H1 (cell line): Measurements from ENCODE around the gene HIPK2. TPM values are rescaled to one million over a fixed set of nuclear protein-coding genes. Genes with fewer than 3 reads are reported as not detected.

Experiments
- CTCF ChIA-PET: fragments of 300-600 bp; sonication (Branson Sonifier 250); formaldehyde crosslinking; loops from one replicate; lab custom pipeline; 2021; ENCODE audit not compliant: partially characterized antibody; lab: Charles Lee
- POLR2A ChIA-PET: fragments of 300-600 bp; sonication (Branson Sonifier 250); formaldehyde crosslinking; loops from one replicate; lab custom pipeline; 2021; ENCODE audit warnings: inconsistent platforms; ENCODE audit not compliant: partially characterized antibody; lab: Charles Lee
- DNase-seq, 2 experiments: peaks; one replicate each; pipeline versions ENCODE4 v3.0.0 to v3.0.0-alpha.2; 2010 to 2022; ENCODE audit warnings: low spot score in 2 of 2, low read depth in 1 of 2, mixed read lengths in 1 of 2
- FAIRE-seq: peaks from 2 replicates; lab custom pipeline; 2011; peaks lifted over from hg19 to GRCh38; lab: Jason Lieb, UNC
- H2AFZ ChIP-seq: 2 replicates; pipeline ENCODE4 v1.8.1; 2012; ENCODE audit warnings: low read length, inconsistent platforms
- H2AK5ac ChIP-seq: 2 replicates; pipeline ENCODE4 v1.6.1; 2013; ENCODE audit warnings: low read depth, low read length
- H2BK120ac ChIP-seq: replicated peaks from 2 replicates; pipeline ENCODE3; 2013; ENCODE audit warnings: low read depth, low read length, inconsistent platforms
- H2BK12ac ChIP-seq: 2 replicates; pipeline ENCODE4 v1.6.1; 2013; ENCODE audit warnings: low read depth, low read length
- H2BK15ac ChIP-seq: 2 replicates; pipeline ENCODE4 v1.6.1; 2013; ENCODE audit warnings: low read length
- H2BK20ac ChIP-seq: 2 replicates; pipeline ENCODE4 v1.6.1; 2013; ENCODE audit warnings: low read length
- H2BK5ac ChIP-seq: 2 replicates; pipeline ENCODE4 v1.6.1; 2013; ENCODE audit warnings: low read depth, low read length
- H3K14ac ChIP-seq: 2 replicates; pipeline ENCODE4 v1.6.1; 2013; ENCODE audit warnings: inconsistent platforms; ENCODE audit not compliant: insufficient read length
- H3K18ac ChIP-seq: 2 replicates; pipeline ENCODE4 v1.6.1; 2013; ENCODE audit warnings: low read length; ENCODE audit errors: extremely low read depth
- H3K23ac ChIP-seq: 2 replicates; pipeline ENCODE4 v1.6.1; 2013; ENCODE audit warnings: inconsistent platforms; ENCODE audit not compliant: insufficient read length
- H3K23me2 ChIP-seq: 2 replicates; pipeline ENCODE4 v1.6.1; 2013; ENCODE audit warnings: low read depth, low read length
- H3K27ac ChIP-seq: 2 replicates; pipeline ENCODE4 v1.6.1; 2011; ENCODE audit warnings: low read depth, low read length, inconsistent platforms
- H3K27me3 ChIP-seq, 4 experiments: replicated peaks in 1 of 4; 1 replicate in 1 of 4; 2 replicates in 3 of 4; pipeline versions ENCODE4 v1.6.1 to v1.8.1; 2011 to 2013; ENCODE audit warnings: low read length in 3 of 4, mild to moderate bottlenecking in 3 of 4, inconsistent platforms in 2 of 4, mixed read lengths in 2 of 4, moderate library complexity in 1 of 4; ENCODE audit not compliant: control insufficient read depth in 3 of 4, insufficient read depth in 3 of 4; ENCODE audit errors: extremely low read depth in 1 of 4
- H3K36me3 ChIP-seq, 4 experiments: 2 replicates each; pipeline versions ENCODE4 v1.6.1 to v1.8.1; 2011 to 2013; ENCODE audit warnings: mild to moderate bottlenecking in 4 of 4, low read length in 3 of 4, moderate library complexity in 2 of 4, control low read depth in 1 of 4, inconsistent platforms in 1 of 4; ENCODE audit not compliant: insufficient read depth in 4 of 4, control insufficient read depth in 2 of 4
- H3K4ac ChIP-seq: replicated peaks from 2 replicates; pipeline ENCODE3; 2013; ENCODE audit warnings: low read length, low read depth, mixed read lengths, inconsistent platforms; ENCODE audit not compliant: insufficient read length
- H3K4me1 ChIP-seq, 4 experiments: replicated peaks in 1 of 4; 1 replicate in 1 of 4; 2 replicates in 3 of 4; pipeline versions ENCODE4 v1.6.1 to v1.8.1; 2011 to 2013; ENCODE audit warnings: low read length in 3 of 4, inconsistent platforms in 2 of 4, mixed read lengths in 1 of 4; ENCODE audit not compliant: insufficient read depth in 4 of 4, control insufficient read depth in 3 of 4
- H3K4me2 ChIP-seq, 2 experiments: 2 replicates each; pipeline versions ENCODE4 v1.6.1 to v1.8.1; 2011 to 2013; ENCODE audit warnings: low read depth in 2 of 2, low read length in 2 of 2, control low read depth in 1 of 2, inconsistent platforms in 1 of 2, mild to moderate bottlenecking in 1 of 2; ENCODE audit not compliant: insufficient read depth in 1 of 2
- H3K4me3 ChIP-seq, 4 experiments: fragments of 200-600, 300-600 bp in 1 of 4; sonication (generic), shearing (Covaris generic), sonication (Bioruptor Twin) in 1 of 4; 2 replicates each; pipeline versions ENCODE4 v1.5.1 to v1.8.1; 2011 to 2016; ENCODE audit warnings: low read length in 4 of 4, low read depth in 3 of 4, control low read depth in 2 of 4, inconsistent platforms in 2 of 4, mild to moderate bottlenecking in 2 of 4, mixed read lengths in 1 of 4, moderate library complexity in 1 of 4; ENCODE audit not compliant: insufficient read depth in 2 of 4; ENCODE audit errors: extremely low read depth in 1 of 4
- H3K56ac ChIP-seq: replicated peaks from 2 replicates; pipeline ENCODE3; 2013; ENCODE audit warnings: low read depth, mild to moderate bottlenecking, mixed read lengths, low read length, inconsistent platforms; ENCODE audit not compliant: insufficient read length
- H3K79me1 ChIP-seq: 2 replicates; pipeline ENCODE4 v1.6.1; 2013; ENCODE audit warnings: low read depth, low read length, control low read depth
- H3K79me2 ChIP-seq, 2 experiments: 2 replicates each; pipeline versions ENCODE4 v1.6.1 to v1.8.1; 2012 to 2013; ENCODE audit warnings: low read length in 2 of 2, mild to moderate bottlenecking in 2 of 2, inconsistent platforms in 1 of 2; ENCODE audit not compliant: insufficient read depth in 2 of 2, control insufficient read depth in 1 of 2
- H3K9ac ChIP-seq, 4 experiments: replicated peaks in 1 of 4; 1 replicate in 1 of 4; 2 replicates in 3 of 4; pipeline versions ENCODE4 v1.6.1 to v1.8.1; 2011 to 2013; ENCODE audit warnings: low read depth in 3 of 4, low read length in 3 of 4, control low read depth in 2 of 4, mild to moderate bottlenecking in 2 of 4, moderate library complexity in 2 of 4, inconsistent platforms in 1 of 4; ENCODE audit errors: extremely low read depth in 1 of 4
- H3K9me3 ChIP-seq, 2 experiments: 2 replicates each; pipeline versions ENCODE4 v1.6.1 to v1.8.1; 2012 to 2013; ENCODE audit warnings: mild to moderate bottlenecking in 2 of 2, moderate library complexity in 2 of 2, control low read depth in 1 of 2, inconsistent platforms in 1 of 2, low read depth in 1 of 2, low read length in 1 of 2, mixed read lengths in 1 of 2; ENCODE audit not compliant: insufficient read depth in 2 of 2
- H4K20me1 ChIP-seq, 2 experiments: replicated peaks in 1 of 2; 2 replicates each; pipeline versions ENCODE3 to v1.8.1; 2011 to 2013; ENCODE audit warnings: inconsistent platforms in 2 of 2, low read length in 2 of 2, mild to moderate bottlenecking in 1 of 2; ENCODE audit not compliant: insufficient read depth in 2 of 2, control insufficient read depth in 1 of 2
- H4K5ac ChIP-seq: 2 replicates; pipeline ENCODE4 v1.6.1; 2013; ENCODE audit warnings: low read length, low read depth, mixed read lengths, inconsistent platforms; ENCODE audit not compliant: insufficient read length
- H4K8ac ChIP-seq: 2 replicates; pipeline ENCODE4 v1.8.0; 2013; ENCODE audit warnings: mild to moderate bottlenecking, moderate library complexity, low read length, inconsistent platforms; ENCODE audit not compliant: insufficient read depth; ENCODE audit errors: extremely low read depth
- H4K91ac ChIP-seq: replicated peaks from 2 replicates; pipeline ENCODE3; 2013; ENCODE audit warnings: low read length, mixed read lengths, inconsistent platforms; ENCODE audit not compliant: insufficient read length
- ASH2L ChIP-seq: fragments of 200-600, 300-600 bp; sonication (generic); IDR thresholded peaks from one replicate; pipeline ENCODE4 v1.7.1; 2017; ENCODE audit warnings: low read length
- ATF2 ChIP-seq: IDR thresholded peaks from 2 replicates; pipeline ENCODE4 v1.6.1; 2012; ENCODE audit warnings: low read length, inconsistent platforms
- BACH1 ChIP-seq: IDR thresholded peaks from 2 replicates; pipeline ENCODE4 v1.6.1; 2012; ENCODE audit warnings: low read length, improper control_type of control experiment
- CTCF ChIP-seq, 3 experiments: IDR thresholded peaks; 1 replicate in 2 of 3; 2 replicates in 1 of 3; pipeline versions ENCODE4 v1.5.1 to v1.6.1; 2011; ENCODE audit warnings: low read length in 3 of 3, mild to moderate bottlenecking in 3 of 3, inconsistent platforms in 2 of 3, low read depth in 1 of 3, moderate library complexity in 1 of 3; ENCODE audit not compliant: insufficient read depth in 1 of 3; ENCODE audit errors: control extremely low read depth in 1 of 3
- E2F6 ChIP-seq: IDR thresholded peaks from 2 replicates; pipeline ENCODE4 v1.6.1; 2012; ENCODE audit warnings: inconsistent platforms
- MAFK ChIP-seq: IDR thresholded peaks from 2 replicates; pipeline ENCODE4 v1.6.1; 2012; ENCODE audit warnings: low read depth, mild to moderate bottlenecking, improper control_type of control experiment, low read length
- RXRA ChIP-seq: IDR thresholded peaks from 2 replicates; pipeline ENCODE4 v1.6.1; 2011; ENCODE audit warnings: low read depth, mild to moderate bottlenecking, low read length, moderate library complexity; ENCODE audit not compliant: insufficient read depth
- SRF ChIP-seq: IDR thresholded peaks from 2 replicates; pipeline ENCODE4 v1.6.1; 2011; ENCODE audit warnings: mild to moderate bottlenecking, low read depth, low read length, moderate library complexity
- TCF12 ChIP-seq: IDR thresholded peaks from 2 replicates; pipeline ENCODE4 v1.6.1; 2011; ENCODE audit warnings: low read depth, mild to moderate bottlenecking, low read length
- ZNF274 ChIP-seq: IDR thresholded peaks from 2 replicates; pipeline ENCODE4 v1.7.0; 2012; ENCODE audit warnings: low read length, borderline replicate concordance; ENCODE audit errors: extremely low read depth
- WGBS, 2 experiments: shearing (Covaris generic) in 1 of 2; methylation state at CpG; one replicate each; pipeline versions ENCODE4 v1.1.6 to v1.1.7; 2013 to 2015; ENCODE audit warnings: low lambda C conversion rate in 2 of 2, mixed read lengths in 2 of 2, inconsistent platforms in 1 of 2, low coverage in 1 of 2, missing lambda C conversion rate in 1 of 2; ENCODE audit not compliant: insufficient replicate concordance in 2 of 2, insufficient coverage in 1 of 2, insufficient read length in 1 of 2; ENCODE audit errors: extremely low coverage in 1 of 2, missing lambda C conversion rate in 1 of 2; 5-methylcytosine and 5-hydroxymethylcytosine counted together
- polyA plus RNA-seq, 7 experiments: library from polyadenylated mRNA; depleted of rRNA in 3 of 7; stranded (reverse) in 5 of 7; unstranded in 2 of 7; fragments of >200 nt in 5 of 7; fragments of 200-250 nt in 2 of 7; gene quantifications; 1 replicate in 5 of 7; 2 replicates in 1 of 7; 4 replicates in 1 of 7; pipeline versions ENCODE4 v1.2.1 to v1.2.3, GENCODE V29; 2011 to 2013; ENCODE audit warnings: missing spikeins in 2 of 7, mixed read lengths in 2 of 7
- total RNA-seq: library from RNA; stranded (reverse); fragmentation: NEBNext Ultra II Directional; extraction: Animal tissue kit (Norgen Biotek cat#: 25700); gene quantifications from 2 replicates; pipeline ENCODE4 v1.2.1, GENCODE V29; 2021

HIPK2 gene
- total and polyA plus RNA-seq, 2 of the 8 experiments (the other 6 are each of a cell fraction or from before 2014, with no cell fraction given) = 8.3 to 24.3 TPM

- H4K91ac ChIP-seq = no peak overlapping the region
- no peak overlapping the region for H2AFZ ChIP-seq
- H3K4ac ChIP-seq = no peak overlapping the region
- ChIA-PET POLR2A (no interaction called here), CTCF (interaction anchor here (0.6 to 4.5 kb wide), 10 partner anchors 9 to 425 kb away, joined by 3 to 17 read pairs (median 6); no protein-coding TSS in a partner anchor)
- no peak overlapping the region for H3K4me2 ChIP-seq
- no peak overlapping the region for H2BK12ac ChIP-seq
- no peaks in the 10 kb centered on the region for H3K9me3 ChIP-seq
- peaks cover 3% of the 10 kb centered on the region in 2 experiments for H4K20me1 ChIP-seq
- H3K27me3 ChIP-seq = no peaks in the 10 kb centered on the region
- no peak overlapping the region for H3K18ac ChIP-seq
- no peak overlapping the region for H2AK5ac ChIP-seq
- H4K5ac ChIP-seq = no peak overlapping the region
- no peak overlapping the region for H2BK5ac ChIP-seq
- H3K79me1 ChIP-seq = no peaks in the 10 kb centered on the region
- no peak for FAIRE-seq
- no peak overlapping the region for H3K4me3 ChIP-seq
- WGBS, 2 experiments = 98% methylated on average over 3 of the region's 3 CpGs; no CpG with 5 or more reads in 1 of the 2 experiments
- no peak overlapping the region for H2BK20ac ChIP-seq
- DNase-seq = no peak
- H3K9ac ChIP-seq = no peak overlapping the region
- H2BK15ac ChIP-seq = no peak overlapping the region
- no peaks in the 10 kb centered on the region for H3K4me1 ChIP-seq
- no peak overlapping the region for H3K27ac ChIP-seq
- H3K23ac ChIP-seq = no peak overlapping the region
- no peaks in the 10 kb centered on the region for H3K79me2 ChIP-seq
- no peak overlapping the region for H2BK120ac ChIP-seq
- H3K36me3 ChIP-seq = no peaks in the 10 kb centered on the region; a peak in 1 of 8 replicates
- no peak overlapping the region for H3K14ac ChIP-seq
- H3K56ac ChIP-seq = no peak overlapping the region
- no peak overlapping the region for H4K8ac ChIP-seq
- no peaks in the 10 kb centered on the region for H3K23me2 ChIP-seq
- no peak for TF ChIP-seq ZNF274
- no peak for TF ChIP-seq CTCF (IDR thresholded peaks at IDR 0.05; ENCODE audit: control extremely low read depth in 1 of 3, insufficient read depth in 1 of 3, low read depth in 1 of 3, low read length in 3 of 3)
- TF ChIP-seq TCF12 = no peak
- no peak for TF ChIP-seq MAFK
- no peak for TF ChIP-seq SRF
- no peak for TF ChIP-seq RXRA
- TF ChIP-seq BACH1 = no peak
- no peak for TF ChIP-seq ASH2L
- no peak for TF ChIP-seq ATF2
- no peak for TF ChIP-seq E2F6
Observed at GRCh38 chr7:139580435-139580834, 197.4 kb downstream of the HIPK2 start.
